ENCODE results near the gene COL6A2. TPM values are rescaled to one million over a fixed set of nuclear protein-coding genes. Genes with fewer than 3 reads are reported as not detected.
"Not testable (repeated sequence)": the region's sequence is repeated elsewhere in the genome, so short reads cannot be mapped to it uniquely, and the experiment has no call there.

The COL6A2 gene
- polyA plus RNA-seq, 1 donor: 584 TPM

DNA sequence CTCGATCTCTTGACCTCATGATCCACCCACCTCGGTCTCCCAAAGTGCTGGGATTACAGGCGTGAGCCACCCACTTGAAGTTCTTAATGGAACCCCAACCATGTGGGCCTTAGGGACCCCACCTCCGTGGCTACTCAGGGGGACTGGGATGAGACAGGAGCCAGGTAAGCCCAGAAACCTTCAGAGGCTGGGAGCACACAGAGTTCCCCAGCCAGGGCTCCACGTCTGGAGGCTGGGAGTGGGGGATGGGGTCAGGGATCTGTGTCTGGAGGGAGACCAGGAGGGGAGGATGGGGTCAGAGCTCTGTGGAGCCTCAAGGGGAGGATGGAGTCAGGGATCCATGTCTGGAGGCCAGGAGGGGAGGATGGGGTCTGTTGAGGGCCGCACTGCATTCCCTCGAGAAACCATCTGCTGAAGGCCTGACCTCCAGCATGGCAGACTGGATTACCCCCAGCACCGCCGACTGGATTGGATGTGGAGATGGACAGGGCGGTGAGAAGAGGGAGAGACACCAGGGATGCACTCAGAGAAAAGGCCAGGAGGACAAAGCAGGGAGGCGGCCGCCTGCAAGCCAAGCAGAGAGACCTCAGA is 59.6 kb downstream of the COL6A2 start:
- DNase-seq: no peak

DNA sequence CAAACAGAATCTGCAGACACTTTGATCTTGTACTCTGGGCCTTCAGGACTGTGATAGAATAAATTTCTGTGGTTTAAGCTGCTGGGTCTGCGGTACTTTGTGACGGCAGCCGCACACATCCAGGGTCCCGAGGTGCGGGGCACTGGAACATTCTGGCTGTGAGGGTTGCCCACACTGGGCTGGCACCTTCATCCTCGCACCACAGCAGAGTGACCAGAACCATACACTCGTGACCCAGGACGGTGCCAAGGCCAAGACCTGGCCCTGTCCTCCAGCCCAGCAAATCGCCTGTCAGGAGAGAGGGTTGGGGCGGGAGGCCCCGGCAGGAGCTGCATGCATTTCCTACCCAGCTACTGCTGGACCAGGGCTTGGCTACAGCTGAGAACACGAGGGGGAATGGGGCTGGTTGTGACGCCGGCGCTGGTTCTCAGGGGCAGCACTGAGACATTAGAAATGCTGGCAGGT is 60.1 kb downstream of the COL6A2 start:
- no peak for DNase-seq

DNA sequence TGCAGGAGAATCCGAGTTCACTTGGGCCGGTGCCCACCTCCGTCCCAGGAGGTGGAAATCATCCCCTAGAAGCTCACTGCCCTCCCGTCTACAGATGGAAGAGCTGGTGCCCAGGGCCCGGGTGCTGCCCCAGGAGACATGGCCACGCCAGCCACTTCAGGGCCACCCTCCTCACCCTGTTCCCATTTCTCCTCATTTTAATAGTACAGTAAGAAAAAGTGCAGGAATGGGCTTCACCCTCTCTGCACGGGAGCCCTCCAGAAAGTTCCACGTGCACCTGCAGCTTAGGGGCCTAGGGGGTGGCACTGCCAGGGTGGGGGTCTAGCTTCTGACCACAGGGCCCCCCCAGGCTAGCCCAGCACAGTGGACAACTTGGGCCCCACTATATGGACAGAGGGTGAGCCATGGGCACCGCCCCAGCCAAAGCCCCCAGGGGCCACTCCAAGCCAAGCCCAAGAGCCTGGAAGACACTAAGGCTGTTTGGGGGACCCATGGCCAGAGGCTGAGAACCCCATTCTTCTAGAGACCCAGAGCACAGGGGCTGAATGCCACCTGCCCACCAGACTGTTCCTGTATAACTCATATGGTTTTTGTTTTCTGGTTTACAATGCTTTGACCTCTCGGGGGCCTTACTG is 60.9 kb downstream of the COL6A2 start:
- no peak for DNase-seq

DNA sequence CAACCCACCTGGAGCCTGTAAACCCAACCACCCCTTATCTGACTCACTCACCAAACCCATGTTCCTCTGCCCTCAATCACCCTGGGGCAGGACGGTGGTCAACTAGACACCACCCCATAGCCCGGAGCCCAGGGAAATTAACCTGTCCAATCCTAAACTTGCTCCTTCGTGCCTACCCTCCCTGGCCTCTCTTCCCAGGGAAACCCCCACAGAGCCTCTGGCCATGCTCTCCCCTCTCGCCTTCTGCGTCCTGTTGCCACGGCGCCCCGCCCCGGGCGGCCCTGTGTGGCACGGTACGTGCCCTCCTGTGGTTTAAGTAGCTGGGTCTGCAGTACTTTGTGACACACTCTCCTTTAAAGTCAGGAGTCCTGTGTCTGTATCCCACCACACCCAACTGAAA is 61.5 kb downstream of the COL6A2 start:
- no peak for DNase-seq

DNA sequence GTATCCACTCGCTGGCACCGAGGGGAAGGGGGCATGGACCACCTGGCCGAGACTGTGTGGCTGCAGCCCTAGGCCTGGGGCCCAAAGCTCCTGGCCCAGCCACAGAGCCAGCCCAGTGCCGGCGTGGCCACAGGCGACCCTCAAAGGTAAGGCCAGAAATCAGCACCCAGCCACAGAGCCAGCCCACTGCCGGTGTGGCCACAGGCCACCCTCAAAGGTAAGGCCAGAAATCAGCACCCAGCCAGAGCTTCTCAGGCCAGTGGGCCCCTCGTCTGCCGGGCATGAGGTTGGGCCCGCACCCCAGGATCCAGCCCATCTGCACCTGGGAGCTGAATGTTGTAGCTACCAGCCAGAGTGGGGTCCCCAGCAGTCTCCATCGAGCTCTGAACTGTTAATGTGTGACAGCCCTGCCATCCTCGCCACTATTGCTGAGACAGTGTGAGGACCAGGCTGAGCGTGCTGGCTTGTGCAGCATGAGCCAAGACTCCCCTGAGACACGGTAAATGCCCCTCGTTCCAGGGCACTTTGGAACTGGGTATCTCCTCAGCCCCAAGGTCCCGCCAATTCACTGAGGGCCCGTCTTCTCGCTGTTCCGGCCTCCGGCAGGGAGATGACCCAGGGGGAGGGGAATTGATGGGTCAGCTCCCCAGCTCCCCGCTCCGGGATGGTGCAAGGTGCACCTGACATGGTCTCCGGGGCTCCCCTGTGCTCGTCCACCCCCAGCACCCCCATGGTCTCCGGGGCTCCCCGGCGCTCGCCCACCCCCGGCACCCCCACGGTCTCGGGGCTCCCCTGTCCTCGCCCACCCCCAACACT is 62.1 kb downstream of the COL6A2 start:
- no peak for DNase-seq

DNA sequence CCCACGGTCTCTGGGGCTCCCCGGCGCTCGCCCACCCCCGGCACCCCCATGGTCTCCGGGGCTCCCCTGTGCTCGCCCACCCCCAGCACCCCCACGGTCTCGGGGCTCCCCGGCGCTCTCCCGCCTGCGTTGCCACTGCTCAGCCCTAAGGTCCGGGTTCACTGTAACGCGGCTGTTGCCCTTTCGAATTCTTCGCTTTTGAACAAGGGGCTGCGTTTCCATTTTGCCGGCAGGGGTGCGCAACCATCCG is 62.7 kb downstream of the COL6A2 start:
- no peak for DNase-seq

DNA sequence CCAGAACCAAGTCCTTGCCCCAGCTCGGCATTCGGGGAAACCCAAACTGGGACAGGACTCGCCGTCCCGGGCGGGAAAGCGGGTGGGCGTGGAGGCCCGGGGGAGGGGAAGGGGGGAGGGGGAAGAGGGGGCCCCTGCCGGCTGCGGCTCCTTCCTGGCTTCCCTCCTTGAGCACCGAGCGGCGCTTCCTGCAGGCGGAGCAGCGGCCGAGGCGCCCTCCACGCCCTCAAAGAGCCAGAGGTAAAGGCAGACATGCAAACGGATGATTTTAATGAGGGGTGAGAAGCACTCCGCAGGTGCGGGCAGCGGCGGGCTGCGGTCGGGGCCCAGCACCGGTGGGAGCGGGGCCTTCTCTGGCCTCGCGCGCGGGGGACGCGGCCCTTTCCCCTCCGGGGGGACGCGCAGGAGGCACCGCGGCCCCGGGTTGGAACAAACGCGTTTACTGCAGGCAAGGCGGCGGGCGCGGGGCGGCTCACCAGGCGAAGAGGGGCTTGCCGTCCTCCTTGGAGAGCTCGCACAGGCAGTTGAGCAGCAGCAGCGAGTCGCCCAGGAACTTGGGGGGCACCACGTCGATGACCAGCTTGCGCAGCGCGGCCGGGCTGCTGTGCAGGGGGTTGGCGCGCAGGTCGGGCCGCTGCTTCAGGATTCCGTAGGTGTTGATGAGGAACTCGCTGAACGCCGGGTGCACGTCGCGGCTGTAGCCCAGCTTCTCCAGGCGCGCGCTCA is 63.2 kb downstream of the COL6A2 start:
- no peak for DNase-seq

DNA sequence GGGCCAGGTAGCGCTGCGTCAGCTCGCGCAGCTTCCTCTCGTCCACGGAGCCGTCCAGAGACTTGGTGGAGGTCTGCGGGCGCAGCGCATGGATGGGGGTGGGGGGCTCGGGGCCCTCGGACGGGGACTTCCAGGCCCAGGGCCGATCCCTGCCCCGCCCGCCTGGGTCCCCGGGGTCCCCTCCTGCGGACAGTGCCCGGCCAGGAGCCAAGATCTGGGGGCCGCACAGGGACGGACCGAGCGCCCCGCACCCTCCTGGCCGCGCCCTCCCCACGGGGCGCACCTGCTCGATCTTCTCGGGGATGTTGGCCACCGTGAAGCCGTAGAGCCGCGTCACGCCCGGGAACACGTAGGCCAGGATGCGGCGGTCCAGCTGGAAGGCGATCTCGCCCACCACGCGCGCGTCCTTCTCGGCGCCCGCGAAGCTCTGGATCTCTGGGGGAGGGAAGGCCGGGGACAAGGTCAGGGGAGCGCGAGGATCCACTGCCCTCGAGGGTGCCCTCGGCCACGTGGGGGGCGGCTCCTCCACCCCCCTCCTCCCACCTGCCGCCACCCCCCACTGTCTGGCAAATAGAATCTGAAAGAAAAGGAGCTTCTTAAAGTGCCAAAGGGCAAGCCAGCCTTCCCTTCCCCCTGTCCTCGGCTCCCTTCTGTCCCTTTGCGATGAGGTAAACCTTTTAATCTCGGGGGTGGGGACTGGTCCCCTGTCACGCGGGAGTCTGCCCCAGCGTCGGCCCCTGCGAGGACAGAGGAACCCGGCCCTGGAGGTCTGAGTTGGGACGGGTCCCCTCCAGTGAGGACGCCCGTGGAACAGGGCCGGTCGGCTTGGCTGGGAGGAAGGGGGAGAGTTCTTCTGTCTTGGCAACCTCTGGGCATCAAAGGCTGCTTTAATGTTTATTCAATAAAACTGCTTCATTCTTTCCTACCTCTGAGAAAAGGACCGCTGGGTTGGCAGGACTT is 64.0 kb downstream of the COL6A2 start:
- no peak for DNase-seq

DNA sequence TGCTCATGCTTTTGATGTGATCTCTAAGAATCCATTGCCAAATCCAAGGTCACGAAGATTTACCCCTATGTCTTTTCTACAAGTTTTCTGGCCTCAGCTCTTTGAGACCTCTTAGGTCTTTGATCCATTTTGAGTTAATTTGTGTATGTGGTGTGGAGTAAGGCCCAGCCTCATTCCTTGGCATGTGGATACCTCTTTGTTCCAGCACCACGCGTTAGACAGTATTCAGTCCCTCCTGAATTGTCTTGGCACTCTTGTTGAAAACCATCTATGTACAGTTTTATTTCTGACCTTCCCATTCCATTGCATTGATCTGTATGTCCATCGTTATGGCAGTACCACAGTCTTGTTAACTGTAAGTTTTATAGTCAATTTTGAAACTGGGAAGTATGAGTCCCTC is 65.5 kb downstream of the COL6A2 start:
- no peak for DNase-seq

DNA sequence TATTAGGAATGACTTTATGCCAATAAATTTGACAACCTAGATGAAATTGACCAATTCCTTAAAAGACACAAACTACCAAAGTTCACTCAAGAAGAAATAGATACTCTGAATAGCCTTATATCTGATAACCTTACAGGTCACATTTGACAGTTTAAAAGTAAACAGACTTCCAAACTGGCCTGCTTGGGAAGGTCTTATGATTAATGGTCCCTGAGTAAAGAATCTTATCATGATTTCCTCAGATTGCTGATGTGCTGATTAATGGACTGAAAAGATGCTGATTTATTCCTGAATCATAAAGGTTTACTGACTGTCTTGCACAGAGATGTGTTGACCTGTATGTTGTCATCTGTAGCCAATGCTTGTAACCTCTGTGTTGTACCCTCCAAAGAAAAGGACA is 67.2 kb downstream of the COL6A2 start:
- no peak for DNase-seq

DNA sequence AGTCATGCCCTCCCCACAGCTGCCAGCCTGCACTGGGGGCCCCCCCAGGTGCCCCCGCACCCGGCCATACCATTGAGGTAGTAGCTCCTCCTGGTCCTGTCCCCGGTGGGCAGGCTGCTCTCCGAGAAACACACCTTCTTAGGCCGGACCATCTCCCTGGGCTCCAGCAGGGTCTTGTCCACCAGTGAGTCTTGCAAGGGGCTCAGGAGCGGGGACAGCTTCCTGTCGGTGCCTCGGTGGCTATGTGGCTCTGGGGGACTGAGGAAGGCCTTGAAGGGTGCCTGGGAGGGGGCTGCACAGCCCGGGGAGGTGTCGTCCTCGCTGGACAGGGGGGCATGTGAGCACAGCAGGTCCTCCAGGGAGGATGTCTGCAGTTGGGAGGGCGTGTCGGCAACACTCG is 70.3 kb downstream of the COL6A2 start:
- no peak for DNase-seq

DNA sequence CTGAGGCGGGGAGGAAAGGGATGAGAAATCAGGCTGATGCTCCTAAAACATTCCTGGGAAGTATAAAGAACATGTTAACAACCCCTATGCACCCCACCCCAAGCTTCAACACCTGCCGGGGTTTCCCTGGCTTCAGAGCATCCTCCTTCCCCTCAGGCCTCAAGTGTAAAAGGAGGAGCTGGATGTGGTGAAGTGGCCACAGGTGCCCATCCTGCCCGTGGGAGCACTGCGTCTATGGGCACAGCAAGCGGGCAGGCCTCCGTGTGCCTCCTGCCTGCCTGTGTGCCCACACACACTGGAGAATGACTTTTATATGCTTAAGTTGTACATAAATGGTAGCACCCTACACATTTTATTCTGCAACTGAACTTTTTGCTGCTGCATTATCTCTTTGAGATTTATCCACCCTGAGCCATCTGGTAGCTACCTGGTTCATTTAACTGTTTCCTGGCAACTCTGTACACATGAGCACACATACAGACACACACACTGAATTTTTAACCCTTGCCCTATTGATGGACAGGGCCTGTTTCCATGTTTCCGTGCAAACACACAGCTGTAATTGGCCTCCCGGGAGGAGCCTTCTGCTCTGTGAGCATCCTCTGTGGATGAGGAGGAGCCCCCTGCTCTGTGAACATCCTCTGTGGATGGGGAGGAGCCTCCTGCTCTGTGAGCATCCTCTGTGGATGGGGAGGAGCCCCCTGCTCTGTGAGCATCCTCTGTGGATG is 70.9 kb downstream of the COL6A2 start:
- DNase-seq: no peak

DNA sequence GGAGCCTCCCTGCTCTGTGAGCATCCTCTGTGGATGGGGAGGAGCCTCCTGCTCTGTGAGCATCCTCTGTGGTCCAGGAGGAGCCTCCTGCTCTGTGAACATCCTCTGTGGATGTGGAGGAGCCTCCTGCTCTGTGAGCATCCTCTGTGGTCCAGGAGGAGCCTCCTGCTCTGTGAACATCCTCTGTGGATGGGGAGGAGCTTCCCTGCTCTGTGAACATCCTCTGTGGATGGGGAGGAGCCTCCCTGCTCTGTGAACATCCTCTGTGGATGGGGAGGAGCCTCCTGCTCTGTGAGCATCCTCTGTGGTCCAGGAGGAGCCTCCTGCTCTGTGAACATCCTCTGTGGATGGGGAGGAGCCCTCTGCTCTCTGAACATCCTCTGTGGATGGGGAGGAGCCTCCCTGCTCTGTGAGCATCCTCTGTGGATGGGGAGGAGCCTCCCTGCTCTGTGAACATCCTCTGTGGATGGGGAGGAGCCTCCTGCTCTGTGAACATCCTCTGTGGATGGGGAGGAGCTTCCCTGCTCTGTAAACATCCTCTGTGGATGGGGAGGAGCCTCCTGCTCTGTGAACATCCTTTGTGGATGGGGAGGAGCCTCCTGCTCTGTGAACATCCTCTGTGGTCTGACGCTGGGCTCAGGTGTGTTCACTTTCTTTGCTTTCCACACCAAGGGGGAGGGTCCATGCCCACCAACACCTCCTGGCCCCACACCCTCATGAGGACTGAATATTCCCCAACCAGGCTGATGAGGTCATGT is 72.7 kb downstream of the COL6A2 start:
- DNase-seq: not testable (repeated sequence)

DNA sequence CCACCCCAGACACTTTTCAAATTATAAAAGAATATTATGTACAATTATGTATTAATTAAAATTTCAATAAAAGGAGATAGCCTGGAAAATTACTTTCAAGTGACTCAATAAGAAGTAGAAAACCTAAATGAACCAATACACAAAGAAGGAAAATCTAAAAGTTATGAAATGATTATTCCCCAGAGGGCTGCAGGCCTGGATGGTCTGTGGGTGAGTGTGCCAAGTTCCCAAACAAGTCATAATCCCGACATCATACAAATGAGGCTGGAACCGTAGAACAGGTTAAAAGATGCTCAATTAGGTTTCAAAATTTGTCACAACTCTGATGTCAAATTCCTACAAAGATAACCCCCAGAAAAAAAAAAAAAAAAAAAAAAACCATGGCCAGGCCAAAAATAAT is 73.7 kb downstream of the COL6A2 start:
- DNase-seq: no peak

DNA sequence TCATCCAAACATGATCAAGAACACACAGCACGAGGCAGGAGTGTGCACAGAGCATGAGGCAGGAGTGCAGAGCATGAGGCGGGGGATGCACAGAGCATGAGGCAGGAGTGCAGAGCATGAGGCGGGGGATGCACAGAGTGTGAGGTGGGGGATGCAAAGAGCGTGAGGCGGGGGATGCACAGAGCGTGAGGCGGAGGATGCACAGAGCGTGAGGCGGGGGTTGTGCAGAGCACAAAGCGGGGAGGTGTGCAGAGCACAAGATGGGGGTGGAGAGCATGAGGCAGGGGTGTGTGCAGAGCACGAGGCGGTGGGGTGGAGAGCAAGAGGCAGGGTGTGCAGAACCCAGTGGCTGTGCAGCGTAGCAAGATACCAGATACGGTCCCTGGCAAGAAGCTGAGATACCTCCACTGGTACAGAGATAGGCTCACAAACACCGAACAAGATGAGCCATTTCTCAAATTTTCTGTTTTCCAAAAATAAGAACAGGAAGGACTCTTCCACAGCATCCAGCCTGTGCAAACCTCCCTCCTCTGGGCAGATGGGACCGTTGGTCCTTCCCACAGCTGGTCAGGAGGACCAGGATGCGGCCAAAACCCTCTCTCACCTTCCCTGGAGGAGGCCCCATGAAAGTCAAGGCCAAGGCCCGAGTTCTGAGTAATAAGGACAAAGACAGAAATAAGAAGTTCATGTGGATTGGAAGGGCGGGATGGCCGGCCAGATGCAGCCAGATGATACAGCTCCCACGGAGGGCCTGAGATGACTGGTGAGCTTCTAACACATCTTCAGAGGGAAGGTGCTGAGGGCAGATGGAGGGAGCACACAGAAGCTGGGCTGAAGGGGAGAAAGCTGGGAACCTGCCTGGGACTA is 74.3 kb downstream of the COL6A2 start:
- DNase-seq: no peak

DNA sequence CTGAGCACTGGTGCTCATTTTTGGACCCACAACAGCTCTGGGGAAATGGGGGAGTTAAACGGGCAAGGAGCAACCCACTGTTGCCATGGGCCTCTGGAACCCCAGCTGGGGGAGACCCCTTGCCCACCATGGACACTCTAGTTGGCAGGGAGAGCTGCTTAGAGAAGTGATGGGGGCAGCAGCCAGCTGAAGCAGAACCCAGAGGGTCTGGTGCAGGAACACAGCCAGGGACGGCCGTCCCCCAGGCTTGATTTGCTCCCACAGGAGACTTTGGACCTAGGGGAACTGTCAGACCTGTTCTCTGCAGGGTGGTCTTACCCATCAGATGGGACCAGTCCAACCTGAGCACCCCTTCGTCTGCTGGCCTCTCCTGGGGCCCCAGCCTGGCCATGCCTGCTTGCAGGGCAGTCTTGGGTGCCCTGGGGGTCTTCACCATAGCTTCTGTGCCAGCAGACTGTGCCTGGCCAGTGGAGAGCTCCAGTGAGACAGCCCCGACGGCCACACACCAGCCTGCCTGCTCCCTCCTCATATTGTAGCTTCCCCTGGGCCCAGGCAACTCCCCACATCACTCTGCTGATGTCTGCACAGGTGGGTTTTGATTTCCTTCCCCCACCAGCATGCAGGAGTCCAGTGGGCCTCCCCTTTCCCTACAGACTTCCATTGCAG is 75.1 kb downstream of the COL6A2 start:
- no peak for DNase-seq

DNA sequence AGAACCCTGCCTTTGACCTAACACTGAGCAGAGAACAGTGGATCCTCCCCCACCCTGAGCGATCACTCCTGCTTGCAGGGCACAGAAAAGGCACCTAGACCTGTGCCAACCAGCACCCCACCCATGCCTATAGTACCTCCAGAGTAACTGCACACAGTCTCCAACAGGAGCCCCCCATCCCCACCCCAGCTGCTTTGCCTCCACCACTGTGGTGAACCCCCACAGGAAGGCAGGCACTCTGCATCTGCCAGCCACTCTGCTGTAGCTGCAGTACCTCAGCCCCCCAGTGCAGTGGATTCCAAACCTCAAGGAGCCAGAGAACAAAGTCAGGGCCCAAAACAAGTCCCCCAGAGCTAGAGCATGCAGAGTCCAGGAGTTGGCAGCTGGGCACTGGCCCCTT is 75.7 kb downstream of the COL6A2 start:
- no peak for DNase-seq

DNA sequence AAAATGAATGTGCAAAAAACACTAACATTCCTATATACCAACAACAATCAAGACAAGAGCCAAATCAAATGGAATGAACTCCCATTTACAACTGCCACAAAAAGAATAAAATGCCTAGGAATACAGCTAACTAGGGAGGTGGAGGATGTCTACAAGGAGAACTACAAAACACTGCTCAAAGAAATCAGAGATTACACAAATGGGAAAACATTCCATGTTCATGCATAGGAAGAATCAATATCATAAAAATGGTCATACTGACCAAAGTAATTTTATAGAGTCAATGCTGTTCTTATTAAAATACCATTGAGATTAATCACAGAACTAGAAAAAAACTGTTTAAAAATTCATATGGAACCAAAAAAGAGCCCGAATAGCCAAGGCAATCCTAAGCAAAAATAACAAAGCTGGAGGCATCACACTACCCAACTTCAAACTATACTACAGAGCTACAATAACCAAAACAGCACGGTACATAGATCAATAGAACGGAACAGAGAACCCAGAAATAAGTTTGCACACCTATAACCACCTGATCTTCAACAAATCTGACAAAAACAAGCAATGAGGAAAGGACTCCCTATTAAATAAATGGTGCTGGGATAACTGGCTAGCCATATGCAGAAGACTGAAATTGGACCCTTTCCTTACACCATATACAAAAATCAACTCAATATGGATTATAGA is 78.7 kb downstream of the COL6A2 start:
- not testable (repeated sequence) for DNase-seq

DNA sequence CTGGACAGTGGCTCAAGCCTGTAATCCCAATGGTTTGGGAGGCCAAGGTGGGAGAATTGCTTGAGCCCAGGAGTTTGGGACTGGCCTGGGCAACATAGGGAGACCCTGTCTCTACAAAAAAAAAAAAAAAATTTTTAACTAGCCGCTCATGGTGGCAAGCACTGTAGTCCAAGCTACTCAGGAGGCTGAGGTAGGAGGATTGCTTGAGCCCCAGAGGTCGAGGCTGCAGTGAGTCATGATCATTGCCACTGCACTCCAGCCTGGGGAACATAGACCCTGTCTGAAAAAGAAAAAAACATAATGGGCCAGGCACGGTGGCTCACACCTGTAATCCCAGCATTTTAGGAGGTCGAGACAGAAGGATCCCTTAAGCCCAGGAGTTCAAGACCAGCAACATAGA is 81.0 kb downstream of the COL6A2 start:
- DNase-seq: no peak
